HepG2 (cell line): ENCODE measurements around the gene GPAM. TPM values are rescaled to one million over a fixed set of nuclear protein-coding genes. Genes with fewer than 3 reads are reported as not detected.

ENCODE experiments used
- ATAC-seq: fragments of 200-7000 bp; cut with Tn5 transposase; 3 replicates; pipeline ENCODE4 v1.9.1; 2020; ENCODE audit warnings: mild to moderate bottlenecking, moderate library complexity
- BruUV-seq: library from RNA; stranded (reverse); fragments of 400-500 nt; replicated peaks from 2 replicates; lab custom pipeline; 2021; lab: Mats Ljungman, UMichigan
- CTCF ChIA-PET: fragments of 300-600 bp; formaldehyde crosslinking; extraction: SDS; loops from one replicate; lab custom pipeline; 2021; ENCODE audit warnings: low total read pairs, inconsistent platforms, low intra/inter-chr PET ratio; lab: Yijun Ruan, JAX
- POLR2A ChIA-PET: fragments of 350-600 bp; sonication (Branson Sonifier 250); formaldehyde crosslinking; loops from one replicate; lab custom pipeline; 2020; ENCODE audit warnings: antibody characterized with exemption, inconsistent platforms; lab: Yijun Ruan, JAX
- DNase-seq: peaks from one replicate; pipeline ENCODE4 v3.0.0-alpha.2; 2015; ENCODE audit warnings: low spot score
- FAIRE-seq: peaks from 3 replicates; lab custom pipeline; 2011; peaks lifted over from hg19 to GRCh38; lab: Jason Lieb, UNC
- H2AFZ ChIP-seq: one replicate; pipeline ENCODE4 v1.6.1; 2011; ENCODE audit warnings: low read length, inconsistent platforms
- H3K27ac ChIP-seq: fragments of 300-600 bp; 3 replicates; pipeline ENCODE4 v1.8.0; 2011; ENCODE audit warnings: mixed run types, mild to moderate bottlenecking, mixed read lengths, low read length, inconsistent platforms; ENCODE audit not compliant: insufficient read depth; ENCODE audit errors: extremely low read length
- H3K27me3 ChIP-seq, 2 experiments: fragments of 200-600 bp in 1 of 2; 2 replicates in 1 of 2; 3 replicates in 1 of 2; pipeline versions ENCODE4 v1.6.0 to v1.8.0; 2011; ENCODE audit warnings: low read length in 2 of 2, mild to moderate bottlenecking in 2 of 2, moderate library complexity in 2 of 2, inconsistent platforms in 1 of 2; ENCODE audit not compliant: insufficient read depth in 2 of 2, control insufficient read depth in 1 of 2
- H3K36me3 ChIP-seq, 2 experiments: fragments of 200-600 bp in 1 of 2; replicated peaks in 1 of 2; 2 replicates in 1 of 2; 3 replicates in 1 of 2; pipeline versions ENCODE4 v1.5.1 to v1.8.0; 2011; ENCODE audit warnings: low read length in 2 of 2, inconsistent platforms in 1 of 2; ENCODE audit not compliant: insufficient read depth in 2 of 2, control insufficient read depth in 1 of 2
- H3K4me1 ChIP-seq: 2 replicates; pipeline ENCODE4 v1.5.1; 2012; ENCODE audit warnings: low read length, inconsistent platforms; ENCODE audit not compliant: insufficient read depth
- H3K4me2 ChIP-seq: 2 replicates; pipeline ENCODE4 v1.6.0; 2011; ENCODE audit warnings: low read depth, low read length, inconsistent platforms
- H3K4me3 ChIP-seq, 3 experiments: fragments of 200-600 bp in 1 of 3; sonication (generic), shearing (Covaris generic) in 1 of 3; replicated peaks in 1 of 3; 2 replicates each; pipeline ENCODE4 v1.5.1; 2011 to 2016; ENCODE audit warnings: low read length in 3 of 3, inconsistent platforms in 2 of 3, low read depth in 2 of 3, mild to moderate bottlenecking in 2 of 3, control low read depth in 1 of 3, mixed read lengths in 1 of 3; ENCODE audit not compliant: insufficient read depth in 1 of 3
- H3K79me2 ChIP-seq: one replicate; pipeline ENCODE4 v1.6.1; 2011; ENCODE audit warnings: low read length, inconsistent platforms; ENCODE audit not compliant: insufficient read depth
- H3K9ac ChIP-seq: 2 replicates; pipeline ENCODE4 v1.6.0; 2011; ENCODE audit warnings: mild to moderate bottlenecking, low read depth, low read length, inconsistent platforms; ENCODE audit not compliant: insufficient read depth
- H3K9me3 ChIP-seq: 2 replicates; pipeline ENCODE4 v1.5.1; 2012; ENCODE audit warnings: mild to moderate bottlenecking, low read length
- H4K20me1 ChIP-seq: 2 replicates; pipeline ENCODE4 v1.6.0; 2011; ENCODE audit warnings: inconsistent platforms, mild to moderate bottlenecking, low read length, moderate library complexity; ENCODE audit not compliant: insufficient read depth
- ARNT ChIP-seq: fragments of 450-650 bp; IDR thresholded peaks from 2 replicates; pipeline ENCODE4 v1.6.1; 2017
- CBX1 ChIP-seq: IDR thresholded peaks from one replicate; pipeline ENCODE4 v1.6.1; 2016; ENCODE audit warnings: antibody characterized with exemption, low read depth
- CEBPG ChIP-seq: IDR thresholded peaks from 2 replicates; pipeline ENCODE4 v1.6.1; 2016
- HNRNPH1 ChIP-seq: fragments of 200-400 bp; formaldehyde crosslinking; optimal IDR thresholded peaks from 2 replicates; pipeline ENCODE3; 2017; ENCODE audit warnings: mild to moderate bottlenecking, low read depth, low read length
- IKZF1 ChIP-seq: fragments of 450-650 bp; IDR thresholded peaks from 2 replicates; pipeline ENCODE4 v1.7.1; 2016
- KLF12 ChIP-seq: sonication (generic); formaldehyde crosslinking; IDR thresholded peaks from 2 replicates; pipeline ENCODE4 v1.4.0; 2020; ENCODE audit warnings: missing genetic modification reagents, borderline replicate concordance
- NFKB2 ChIP-seq: sonication (generic); formaldehyde crosslinking; IDR thresholded peaks from 2 replicates; pipeline ENCODE4 v1.4.0; 2020; ENCODE audit warnings: missing genetic modification reagents, borderline replicate concordance
- REPIN1 ChIP-seq: sonication (generic); formaldehyde crosslinking; IDR thresholded peaks from 2 replicates; pipeline ENCODE4 v1.8.0; 2022; ENCODE audit warnings: missing genetic modification reagents, low read depth, mild to moderate bottlenecking, borderline replicate concordance
- TEAD3 ChIP-seq: optimal IDR thresholded peaks from 2 replicates; pipeline ENCODE3; 2016; ENCODE audit warnings: borderline replicate concordance
- ZSCAN30 ChIP-seq: sonication (generic); formaldehyde crosslinking; IDR thresholded peaks from 2 replicates; pipeline ENCODE4 v1.5.0; 2020; ENCODE audit warnings: mild to moderate bottlenecking, missing genetic modification reagents
- WGBS: methylation state at CpG from one replicate; pipeline ENCODE4 v1.1.6; 2017; ENCODE audit warnings: low lambda C conversion rate; 5-methylcytosine and 5-hydroxymethylcytosine counted together
- in situ Hi-C: cut with HindIII; loops from 2 replicates; pipeline ENCODE4 v1.10.0; 2017; ENCODE audit warnings: low pct_unique_long_range_greater_than_20kb; ENCODE audit not compliant: extremely low pct_ligation_motif_present
- intact Hi-C: fragments of 100-400 bp; cut with micrococcal nuclease; formaldehyde crosslinking; loops from one replicate; pipeline ENCODE4 v1.10.0; 2022; ENCODE audit not compliant: unreplicated experiment
- polyA plus RNA-seq, 8 experiments: library from polyadenylated mRNA; depleted of rRNA in 3 of 8; stranded (reverse) in 7 of 8; unstranded in 1 of 8; fragments of >200 nt; fragmentation: Illumina TruSeq in 4 of 8; extraction: Trizol in 4 of 8; gene quantifications; 2 replicates each; pipeline versions ENCODE4 v1.2.1 to v1.2.3, GENCODE V29; 2011 to 2016; ENCODE audit warnings: low read depth in 4 of 8, missing spikeins in 1 of 8, mixed read lengths in 1 of 8; ENCODE audit not compliant: insufficient read depth in 1 of 8
- total RNA-seq, 5 experiments: library from RNA; depleted of rRNA; stranded (reverse); fragments of >200 nt; fragmentation: Illumina TruSeq; extraction: Trizol; gene quantifications; 2 replicates each; pipeline ENCODE4 v1.2.3, GENCODE V29; 2016; ENCODE audit warnings: low read depth in 1 of 5
- TF ChIP-seq, protein P1 (sequence below): sonication (generic); formaldehyde crosslinking; IDR thresholded peaks from 2 replicates; pipeline ENCODE4 v1.5.1; 2020; ENCODE audit warnings: missing genetic modification reagents, mild to moderate bottlenecking, borderline replicate concordance
- TF ChIP-seq, protein P2 (sequence below): sonication (generic); formaldehyde crosslinking; IDR thresholded peaks from 2 replicates; pipeline ENCODE4 v1.4.0; 2020; ENCODE audit warnings: mild to moderate bottlenecking, low read depth, missing genetic modification reagents

Gene GPAM
- total and polyA plus RNA-seq, 2 of the 13 experiments (the other 11 are each of a cell fraction or from before 2014, with no cell fraction given), result 36.8 to 140 TPM

DNA sequence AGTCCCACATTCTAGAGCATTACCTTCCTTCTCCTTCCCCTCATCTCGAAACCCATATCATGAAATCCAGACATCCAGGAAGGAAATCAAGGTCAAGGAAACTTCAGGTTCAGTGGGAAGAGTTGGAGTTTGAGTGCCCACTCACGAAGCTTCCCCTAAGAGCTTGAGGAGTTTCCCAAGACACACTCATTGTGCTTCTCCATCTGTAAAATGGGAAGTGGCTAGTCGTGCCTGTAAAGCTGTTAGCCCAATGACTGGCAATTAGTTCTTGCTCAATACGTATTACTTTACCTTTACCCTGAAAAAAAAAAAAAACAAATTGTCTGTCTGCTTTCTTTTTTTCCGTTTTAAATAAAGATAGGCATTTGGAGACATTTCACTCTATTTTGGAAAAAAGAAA is 42.3 kb downstream of the GPAM start:
- ChIA-PET CTCF (interaction anchor here (2.7 kb wide), 1 partner anchor 174 kb away, joined by 14 read pairs; no protein-coding TSS in a partner anchor), POLR2A (interaction anchor here (1.4 kb wide), 1 partner anchor 12 kb away, joined by 3 read pairs; no protein-coding TSS in a partner anchor)
- Histone ChIP-seq H3K4me1 (no peaks in the 10 kb centered on the region), H2AFZ (no peak overlapping the region), H3K27me3 (no peaks in the 10 kb centered on the region), H3K27ac (no peak overlapping the region), H3K79me2 (no peaks in the 10 kb centered on the region), H4K20me1 (no peaks in the 10 kb centered on the region), H3K4me3 (no peak overlapping the region), H3K4me2 (no peak overlapping the region), H3K9ac (no peak overlapping the region), H3K36me3 (peaks cover 0 to 28% of the 10 kb centered on the region in 2 experiments; a peak in 4 of 5 replicates), H3K9me3 (no peaks in the 10 kb centered on the region)
- FAIRE-seq (no peak), ATAC-seq (no peak), DNase-seq (no peak)
- TF ChIP-seq HNRNPH1, result no peak
- TF ChIP-seq CEBPG (CRISPR knock-in tag), result no peak
- no peak for TF ChIP-seq ARNT
- in situ Hi-C loops, result loop anchor here (25.0 kb wide), 1 partner anchor 296 kb away; the partner anchor contains the start of genes VTI1A and ZDHHC6
- intact Hi-C loops, result no loop called here
- BruUV-seq, result no TSS peak
- WGBS, result 86% methylated on average over 5 of the region's 5 CpGs

DNA sequence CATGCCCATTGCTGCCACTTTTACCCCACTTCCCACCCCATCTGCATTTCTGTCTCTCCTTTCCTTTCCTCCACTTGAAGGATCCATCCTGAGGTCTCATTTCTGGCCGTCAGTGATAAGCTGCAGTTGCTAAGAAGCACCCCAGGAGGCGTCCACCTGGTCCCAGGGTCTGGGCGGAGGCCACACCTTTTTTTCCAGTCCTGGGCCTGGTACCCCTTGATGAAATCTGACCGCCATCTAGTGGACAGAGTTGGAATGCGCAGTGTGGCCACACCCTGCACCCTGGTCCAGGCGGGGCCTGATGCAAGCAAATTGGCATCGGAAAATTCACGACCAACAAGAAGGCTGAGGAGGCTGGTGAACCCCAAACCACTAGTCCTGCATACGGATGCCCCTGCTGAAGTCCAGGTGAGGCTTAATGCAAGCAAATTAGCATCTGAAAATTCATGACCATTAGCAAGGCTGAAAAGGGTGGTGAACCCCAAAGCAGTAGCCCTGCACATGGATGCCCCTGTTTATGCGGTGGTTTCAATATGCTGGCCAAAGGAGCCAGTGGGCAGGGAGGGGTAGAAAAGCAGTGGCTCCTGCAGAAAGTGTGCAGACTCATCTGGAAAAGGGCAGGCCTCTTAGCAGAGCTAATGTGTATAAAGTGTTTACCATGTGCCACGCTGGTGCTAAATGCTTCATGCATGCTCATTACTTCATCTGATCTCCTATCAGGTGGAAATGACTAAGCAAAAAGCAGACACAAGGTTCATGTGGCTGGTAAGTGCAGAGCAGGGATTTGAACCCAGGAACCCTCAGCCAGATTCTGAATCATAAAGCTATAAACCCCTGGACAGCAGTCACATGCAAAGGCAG is 43.2 kb downstream of the GPAM start:
- DNase-seq (peak; percentile 78), ATAC-seq (peak; percentile 80), FAIRE-seq (peak; percentile 92)
- Histone ChIP-seq H2AFZ (no peak overlapping the region), H3K79me2 (no peaks in the 10 kb centered on the region), H3K4me1 (no peaks in the 10 kb centered on the region), H3K4me2 (no peak overlapping the region), H3K9me3 (no peaks in the 10 kb centered on the region), H3K27ac (no peak overlapping the region), H3K27me3 (no peaks in the 10 kb centered on the region), H3K36me3 (peaks cover 0 to 31% of the 10 kb centered on the region in 2 experiments; a peak in 4 of 5 replicates), H3K9ac (no peak overlapping the region), H4K20me1 (no peaks in the 10 kb centered on the region), H3K4me3 (no peak overlapping the region)
- BruUV-seq, result no TSS peak
- CTCF ChIA-PET, result interaction anchor here (0.9 to 2.7 kb wide), 5 partner anchors 24 to 175 kb away, joined by 3 to 14 read pairs (median 4); no protein-coding TSS in a partner anchor
- POLR2A ChIA-PET, result interaction anchor here (1.4 kb wide), 1 partner anchor 13 kb away, joined by 3 read pairs; no protein-coding TSS in a partner anchor
- in situ Hi-C loops (loop anchor here (25.0 kb wide), 1 partner anchor 297 kb away; the partner anchor contains the start of genes VTI1A and ZDHHC6), intact Hi-C loops (loop anchor here (1.0 kb wide), 1 partner anchor 174 kb away; no protein-coding TSS in a partner anchor)
- WGBS, result 53% methylated on average over 11 of the region's 11 CpGs
- TF ChIP-seq, protein P1, sequence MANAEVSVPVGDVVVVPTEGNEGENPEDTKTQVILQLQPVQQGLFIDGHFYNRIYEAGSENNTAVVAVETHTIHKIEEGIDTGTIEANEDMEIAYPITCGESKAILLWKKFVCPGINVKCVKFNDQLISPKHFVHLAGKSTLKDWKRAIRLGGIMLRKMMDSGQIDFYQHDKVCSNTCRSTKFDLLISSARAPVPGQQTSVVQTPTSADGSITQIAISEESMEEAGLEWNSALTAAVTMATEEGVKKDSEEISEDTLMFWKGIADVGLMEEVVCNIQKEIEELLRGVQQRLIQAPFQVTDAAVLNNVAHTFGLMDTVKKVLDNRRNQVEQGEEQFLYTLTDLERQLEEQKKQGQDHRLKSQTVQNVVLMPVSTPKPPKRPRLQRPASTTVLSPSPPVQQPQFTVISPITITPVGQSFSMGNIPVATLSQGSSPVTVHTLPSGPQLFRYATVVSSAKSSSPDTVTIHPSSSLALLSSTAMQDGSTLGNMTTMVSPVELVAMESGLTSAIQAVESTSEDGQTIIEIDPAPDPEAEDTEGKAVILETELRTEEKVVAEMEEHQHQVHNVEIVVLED, result no peak
- TF ChIP-seq ZSCAN30 (CRISPR knock-in tag) (no peak), NFKB2 (CRISPR knock-in tag) (0 out of 2 replicates have a peak, but pooled peaks have one; percentile 32), CBX1 (no peak), KLF12 (CRISPR knock-in tag) (peak; percentile 99; the same call in 1 of the 2 replicates), IKZF1 (no peak), TEAD3 (CRISPR knock-in tag) (peak; percentile 83), REPIN1 (0 out of 2 replicates have a peak, but pooled peaks have one; percentile 20)
- TF ChIP-seq, protein P2, sequence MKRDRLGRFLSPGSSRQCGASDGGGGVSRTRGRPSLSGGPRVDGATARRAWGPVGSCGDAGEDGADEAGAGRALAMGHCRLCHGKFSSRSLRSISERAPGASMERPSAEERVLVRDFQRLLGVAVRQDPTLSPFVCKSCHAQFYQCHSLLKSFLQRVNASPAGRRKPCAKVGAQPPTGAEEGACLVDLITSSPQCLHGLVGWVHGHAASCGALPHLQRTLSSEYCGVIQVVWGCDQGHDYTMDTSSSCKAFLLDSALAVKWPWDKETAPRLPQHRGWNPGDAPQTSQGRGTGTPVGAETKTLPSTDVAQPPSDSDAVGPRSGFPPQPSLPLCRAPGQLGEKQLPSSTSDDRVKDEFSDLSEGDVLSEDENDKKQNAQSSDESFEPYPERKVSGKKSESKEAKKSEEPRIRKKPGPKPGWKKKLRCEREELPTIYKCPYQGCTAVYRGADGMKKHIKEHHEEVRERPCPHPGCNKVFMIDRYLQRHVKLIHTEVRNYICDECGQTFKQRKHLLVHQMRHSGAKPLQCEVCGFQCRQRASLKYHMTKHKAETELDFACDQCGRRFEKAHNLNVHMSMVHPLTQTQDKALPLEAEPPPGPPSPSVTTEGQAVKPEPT (CRISPR knock-in tag), result 0 out of 2 replicates have a peak, but pooled peaks have one; percentile 48
